Measurements from ENCODE around the gene GRIN2D. TPM values are rescaled to one million over a fixed set of nuclear protein-coding genes. Genes with fewer than 3 reads are reported as not detected.

The GRIN2D gene
- total RNA-seq, 4 donors from 2014 or later, result 0.07 to 0.27 (median 0.09) TPM; not detected in 1

GRCh38 chr19:48433337-48433736 lies 39.9 kb downstream of the GRIN2D start:
- TF ChIP-seq, protein P1, sequence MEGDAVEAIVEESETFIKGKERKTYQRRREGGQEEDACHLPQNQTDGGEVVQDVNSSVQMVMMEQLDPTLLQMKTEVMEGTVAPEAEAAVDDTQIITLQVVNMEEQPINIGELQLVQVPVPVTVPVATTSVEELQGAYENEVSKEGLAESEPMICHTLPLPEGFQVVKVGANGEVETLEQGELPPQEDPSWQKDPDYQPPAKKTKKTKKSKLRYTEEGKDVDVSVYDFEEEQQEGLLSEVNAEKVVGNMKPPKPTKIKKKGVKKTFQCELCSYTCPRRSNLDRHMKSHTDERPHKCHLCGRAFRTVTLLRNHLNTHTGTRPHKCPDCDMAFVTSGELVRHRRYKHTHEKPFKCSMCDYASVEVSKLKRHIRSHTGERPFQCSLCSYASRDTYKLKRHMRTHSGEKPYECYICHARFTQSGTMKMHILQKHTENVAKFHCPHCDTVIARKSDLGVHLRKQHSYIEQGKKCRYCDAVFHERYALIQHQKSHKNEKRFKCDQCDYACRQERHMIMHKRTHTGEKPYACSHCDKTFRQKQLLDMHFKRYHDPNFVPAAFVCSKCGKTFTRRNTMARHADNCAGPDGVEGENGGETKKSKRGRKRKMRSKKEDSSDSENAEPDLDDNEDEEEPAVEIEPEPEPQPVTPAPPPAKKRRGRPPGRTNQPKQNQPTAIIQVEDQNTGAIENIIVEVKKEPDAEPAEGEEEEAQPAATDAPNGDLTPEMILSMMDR (IDR thresholded peaks at IDR 0.05 in 4 of 5, conservative IDR thresholded peaks at IDR 0.05 in 1 of 5), result no peak
- no peak for TF ChIP-seq POLR2A (IDR thresholded peaks at IDR 0.05)
- Histone ChIP-seq H3K9me3 (no peaks in the 10 kb centered on the region), H3K36me3 (no peaks in the 10 kb centered on the region), H3K27ac (no peak overlapping the region), H3K27me3 (peaks cover 6 to 10% (median 8%) of the 10 kb centered on the region in 3 donors), H3K4me3 (no peak overlapping the region), H3K4me1 (no peaks in the 10 kb centered on the region)
- in situ Hi-C loops (cut with MboI; ENCODE audit: low sequenced_read_pairs in 4 of 4) (no loop called here), intact Hi-C loops (cut with DNase I; ENCODE audit: low total_unique reads) (no loop called here)
- ATAC-seq, result no peak
- DNase-seq, result no peak

GRCh38 chr19:48436586-48436985 lies 43.1 kb downstream of the GRIN2D start:
- Histone ChIP-seq H3K27me3 (peaks cover 17 to 36% (median 25%) of the 10 kb centered on the region in 3 donors), H3K27ac (no peak overlapping the region), H3K36me3 (no peaks in the 10 kb centered on the region), H3K4me3 (no peak overlapping the region), H3K9me3 (no peaks in the 10 kb centered on the region), H3K4me1 (no peaks in the 10 kb centered on the region)
- TF ChIP-seq, protein P1 (IDR thresholded peaks at IDR 0.05 in 4 of 5, conservative IDR thresholded peaks at IDR 0.05 in 1 of 5), result no peak
- TF ChIP-seq POLR2A (IDR thresholded peaks at IDR 0.05), result no peak
- in situ Hi-C loops (cut with MboI; ENCODE audit: low sequenced_read_pairs in 4 of 4) (no loop called here), intact Hi-C loops (cut with DNase I; ENCODE audit: low total_unique reads) (no loop called here)
- DNase-seq, result no peak
- ATAC-seq, result no peak

- H3K27me3 ChIP-seq, result peaks cover 30 to 52% (median 43%) of the 10 kb centered on the region in 3 donors
- no peaks in the 10 kb centered on the region for H3K9me3 ChIP-seq
- ATAC-seq (no peak), DNase-seq (no peak)
- intact Hi-C loops (cut with DNase I; ENCODE audit: low total_unique reads), result no loop called here
- H3K36me3 ChIP-seq, result no peaks in the 10 kb centered on the region
- no peak overlapping the region for H3K4me3 ChIP-seq
- H3K27ac ChIP-seq, result no peak overlapping the region
- in situ Hi-C loops (cut with MboI; ENCODE audit: low sequenced_read_pairs in 4 of 4), result no loop called here
- TF ChIP-seq, protein P1 (IDR thresholded peaks at IDR 0.05 in 4 of 5, conservative IDR thresholded peaks at IDR 0.05 in 1 of 5), result no peak
- TF ChIP-seq POLR2A (IDR thresholded peaks at IDR 0.05), result no peak
- peaks cover 16 to 20% of the 10 kb centered on the region in 2 donors for H3K4me1 ChIP-seq
Measured at GRCh38 chr19:48441360-48442050, 48.0 kb downstream of the GRIN2D start.

DNA sequence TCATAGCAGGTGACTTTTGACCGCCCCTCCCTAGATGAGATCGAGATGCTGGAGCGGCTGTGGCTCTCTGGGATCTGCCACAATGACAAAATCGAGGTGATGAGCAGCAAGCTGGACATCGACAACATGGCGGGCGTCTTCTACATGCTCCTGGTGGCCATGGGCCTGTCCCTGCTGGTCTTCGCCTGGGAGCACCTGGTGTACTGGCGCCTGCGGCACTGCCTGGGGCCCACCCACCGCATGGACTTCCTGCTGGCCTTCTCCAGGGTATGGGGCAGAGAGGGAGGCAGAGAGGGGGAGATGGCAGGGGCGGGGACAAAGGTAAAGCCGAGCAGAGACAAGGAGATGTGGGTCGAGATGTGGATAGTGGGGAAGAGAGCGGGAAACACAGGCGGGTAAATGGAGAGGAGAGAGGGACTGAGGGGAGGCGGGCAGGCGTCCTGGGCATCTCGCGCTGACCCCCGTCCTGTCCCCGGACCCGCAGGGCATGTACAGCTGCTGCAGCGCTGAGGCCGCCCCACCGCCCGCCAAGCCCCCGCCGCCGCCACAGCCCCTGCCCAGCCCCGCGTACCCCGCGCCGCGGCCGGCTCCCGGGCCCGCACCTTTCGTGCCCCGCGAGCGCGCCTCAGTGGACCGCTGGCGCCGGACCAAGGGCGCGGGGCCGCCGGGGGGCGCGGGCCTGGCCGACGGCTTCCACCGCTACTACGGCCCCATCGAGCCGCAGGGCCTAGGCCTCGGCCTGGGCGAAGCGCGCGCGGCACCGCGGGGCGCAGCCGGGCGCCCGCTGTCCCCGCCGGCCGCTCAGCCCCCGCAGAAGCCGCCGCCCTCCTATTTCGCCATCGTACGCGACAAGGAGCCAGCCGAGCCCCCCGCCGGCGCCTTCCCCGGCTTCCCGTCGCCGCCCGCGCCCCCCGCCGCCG lies 48.9 kb downstream of the GRIN2D start:
- Histone ChIP-seq H3K4me3 (no peak overlapping the region), H3K9me3 (no peaks in the 10 kb centered on the region), H3K36me3 (peaks cover 0 to 6% of the 10 kb centered on the region in 2 donors), H3K27me3 (peaks cover 30 to 46% (median 43%) of the 10 kb centered on the region in 3 donors), H3K27ac (no peak overlapping the region), H3K4me1 (peaks cover 18 to 22% of the 10 kb centered on the region in 2 donors)
- intact Hi-C loops (cut with DNase I; ENCODE audit: low total_unique reads), result no loop called here
- no peak for TF ChIP-seq POLR2A (IDR thresholded peaks at IDR 0.05)
- TF ChIP-seq, protein P1 (IDR thresholded peaks at IDR 0.05 in 4 of 5, conservative IDR thresholded peaks at IDR 0.05 in 1 of 5), result no peak
- DNase-seq (no peak), ATAC-seq (no peak)
- in situ Hi-C loops (cut with MboI; ENCODE audit: low sequenced_read_pairs in 4 of 4), result no loop called here

All from gastrocnemius medialis (tissue), 4 donors.